ENCODE measurements around the gene C19orf12. TPM values are rescaled to one million over a fixed set of nuclear protein-coding genes. Genes with fewer than 3 reads are reported as not detected.

C19orf12 gene
- total and polyA plus RNA-seq, 5 experiments from 2014 or later, result 16.7 to 32.3 (median 23.2) TPM

DNA sequence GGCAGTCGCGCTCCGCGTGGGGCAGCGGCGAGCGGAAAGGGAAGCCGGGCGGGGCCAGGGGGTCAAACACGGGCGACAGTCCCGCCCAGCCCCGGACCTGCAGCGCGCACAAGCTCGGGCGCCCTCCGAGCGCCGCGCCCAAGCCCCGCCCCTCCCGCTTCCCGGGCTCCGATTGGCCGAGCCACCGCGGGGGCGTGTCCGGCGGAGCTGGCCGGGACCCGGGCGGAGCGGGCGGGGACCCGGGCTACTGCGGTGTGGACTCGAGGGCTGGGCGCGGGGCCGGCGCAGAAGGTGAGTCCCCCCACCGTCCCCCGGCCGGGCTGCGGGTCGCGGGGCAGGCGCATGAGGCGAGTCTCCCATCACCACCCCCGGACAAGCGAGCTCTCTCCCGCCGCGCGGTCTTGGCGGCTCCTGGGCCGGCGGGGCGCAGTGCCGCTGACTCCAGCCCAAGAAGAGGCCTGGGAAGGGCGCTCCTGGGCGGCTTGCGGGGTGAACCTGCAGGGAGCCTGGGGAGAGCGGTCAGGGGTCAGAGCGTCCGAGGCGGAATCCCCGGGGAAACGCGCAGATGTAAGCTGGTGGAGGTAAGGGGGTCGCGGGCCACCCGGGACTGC lies 49.7 kb downstream of the C19orf12 start, which contains the start of gene PLEKHF1:
Gene PLEKHF1, plus strand, starts transcription at position 247 of the 611 bp plus-strand sequence. CDS start 8,379 bp downstream, outside the sequence.
- DNase-seq, result peak; percentile 57 to 88 (median 80)
- POLR2A ChIA-PET, result interaction anchor here (1.3 to 10.5 kb wide), 6 partner anchors 9 to 56 kb away, joined by 3 to 154 read pairs (median 56); partner anchors contain the start of genes C19orf12 and POP4
- Mint-ChIP-seq H3K9me3 (no peaks in the 10 kb centered on the region), H3K4me1 (peaks cover 27 to 74% (median 66%) of the 10 kb centered on the region in 4 donors), H3K27me3 (no peaks in the 10 kb centered on the region), H3K4me3 (peak within 1 kb of the TSS; percentile 87 to 94 (median 92)), H3K36me3 (peaks cover 0 to 4% (median 0%) of the 10 kb centered on the region in 3 donors), H3K27ac (peak within 1 kb of the TSS; percentile 89 to 99 (median 96))
- peak; percentile 67 to 74 for ATAC-seq

DNA sequence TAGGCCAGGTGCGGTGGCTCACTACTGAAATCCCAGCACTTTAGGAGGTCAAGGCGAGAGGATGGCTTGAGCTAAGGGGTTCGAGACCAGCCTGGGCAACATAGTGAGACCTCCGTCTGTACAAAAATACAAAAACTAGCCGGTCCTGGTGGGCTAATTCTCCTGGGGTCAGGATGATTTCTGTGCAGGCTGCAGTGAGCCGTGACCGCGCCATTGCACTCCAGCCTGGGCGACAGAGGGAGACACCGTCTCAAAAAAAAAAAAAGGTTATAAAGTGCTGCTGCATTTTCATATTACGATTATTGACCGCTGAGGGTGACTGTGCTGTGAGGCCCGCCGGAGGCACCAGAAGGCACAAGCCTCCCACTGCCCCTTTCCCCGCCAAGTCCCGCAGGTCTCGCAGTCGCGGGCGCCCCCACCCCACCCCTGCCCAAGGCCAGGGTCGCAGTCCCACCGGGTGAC lies 50.3 kb downstream of the C19orf12 start:
- no peak for DNase-seq
- Mint-ChIP-seq H3K27me3 (no peaks in the 10 kb centered on the region), H3K9me3 (no peaks in the 10 kb centered on the region), H3K4me3 (peak overlapping the region; percentile 72 to 94 (median 79)), H3K27ac (peak overlapping the region; percentile 75 to 92 (median 86)), H3K36me3 (peaks cover 0 to 2% (median 0%) of the 10 kb centered on the region in 3 donors), H3K4me1 (peaks cover 27 to 74% (median 65%) of the 10 kb centered on the region in 4 donors)
- peak; percentile 5 to 15 for ATAC-seq
- POLR2A ChIA-PET, result interaction anchor here (0.7 to 10.5 kb wide), 7 partner anchors 9 to 55 kb away, joined by 3 to 154 read pairs (median 26); partner anchors contain the start of genes C19orf12 and POP4

DNA sequence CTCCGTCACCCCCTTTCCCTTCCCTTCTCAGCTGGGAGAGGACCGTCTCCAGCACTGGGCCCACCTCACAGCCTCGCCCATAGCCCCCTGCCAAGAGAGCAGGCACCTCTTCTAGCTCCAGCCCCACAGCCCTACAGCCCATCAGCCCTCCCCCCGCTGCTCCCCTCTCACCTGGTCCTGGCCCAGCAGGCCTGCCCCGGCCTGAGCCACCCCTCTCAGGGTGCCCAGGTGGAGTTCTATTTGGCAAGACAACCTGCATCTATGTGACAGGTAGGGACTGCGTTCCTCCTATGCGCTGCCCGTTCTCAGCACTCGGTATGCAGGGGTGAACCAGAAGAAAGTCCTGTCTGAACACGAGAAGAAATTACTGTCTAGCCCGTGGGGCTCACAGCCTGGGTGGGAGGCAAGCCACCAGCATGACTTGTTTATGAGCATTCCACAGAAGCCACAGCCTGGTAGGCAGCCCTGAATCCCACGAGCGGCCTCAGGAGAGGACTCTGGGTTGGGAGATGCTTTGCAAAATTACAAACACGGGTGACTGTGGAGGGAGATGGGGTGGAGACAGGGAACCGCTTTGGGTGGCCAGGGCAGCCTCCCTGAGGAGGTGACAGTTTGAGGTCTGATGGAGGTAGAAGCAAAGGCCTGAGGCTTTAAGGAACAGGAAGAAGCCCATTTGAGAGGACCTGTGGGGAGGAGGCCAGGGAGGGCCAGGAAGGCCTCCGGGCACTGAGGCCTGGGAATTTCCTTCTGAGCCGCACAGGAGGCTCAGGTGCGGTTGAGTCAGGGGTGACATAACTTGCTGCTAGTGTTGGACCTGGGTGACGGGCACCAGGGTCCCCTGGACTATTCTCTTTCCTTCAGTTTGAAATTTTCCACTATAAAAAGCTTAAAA lies 51.0 kb downstream of the C19orf12 start:
- no peak for DNase-seq
- ATAC-seq, result no peak
- POLR2A ChIA-PET, result interaction anchor here (0.7 to 10.5 kb wide), 6 partner anchors 16 to 55 kb away, joined by 3 to 154 read pairs (median 45); partner anchors contain the start of genes C19orf12 and POP4
- no peaks in the 10 kb centered on the region for H3K27me3 Mint-ChIP-seq
- no peaks in the 10 kb centered on the region for H3K36me3 Mint-ChIP-seq
- peaks cover 24 to 69% (median 58%) of the 10 kb centered on the region in 4 donors for H3K4me1 Mint-ChIP-seq
- peak overlapping the region; percentile 72 to 94 (median 79) for H3K4me3 Mint-ChIP-seq
- no peaks in the 10 kb centered on the region for H3K9me3 Mint-ChIP-seq
- H3K27ac Mint-ChIP-seq, result peak overlapping the region; percentile 75 to 92 (median 86)

DNA sequence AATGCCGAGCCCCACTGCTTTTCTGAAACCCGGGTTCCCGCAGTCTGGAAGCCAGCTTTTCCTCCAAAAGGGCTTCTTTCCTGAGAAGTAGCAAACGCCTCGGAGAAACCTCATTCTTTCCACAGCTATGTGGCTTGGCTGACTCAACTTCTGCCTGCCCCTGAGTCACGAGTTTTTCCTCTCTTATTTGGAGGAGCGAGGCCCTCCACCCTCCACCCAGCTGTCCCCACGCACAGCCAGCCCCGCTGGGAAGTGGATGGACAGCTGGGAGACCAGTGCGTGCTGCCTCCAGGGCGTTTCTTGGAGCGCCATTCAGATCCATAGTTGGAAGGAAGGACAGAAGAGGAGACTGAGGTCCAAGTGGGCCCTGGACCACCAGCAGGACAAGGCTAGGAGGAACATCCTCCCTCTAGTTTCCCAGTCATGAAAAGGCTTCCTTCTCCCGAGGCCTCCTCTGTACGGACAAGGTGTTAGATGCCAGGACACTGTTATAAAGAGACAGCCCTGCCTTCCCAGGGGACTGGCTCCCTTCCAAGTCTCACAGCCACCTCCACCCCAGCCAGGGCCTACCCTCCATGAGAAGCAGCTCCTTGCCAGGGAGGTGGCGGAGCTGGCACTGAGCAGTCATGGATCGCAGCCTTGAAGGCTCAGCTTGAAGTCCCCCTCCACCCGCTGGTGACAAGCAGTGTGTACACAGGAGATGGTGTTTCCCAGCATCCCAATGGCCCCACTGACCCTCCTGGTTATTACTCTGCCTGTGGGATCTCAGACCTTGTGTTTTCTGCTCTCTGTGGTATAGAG lies 52.3 kb downstream of the C19orf12 start:
- Mint-ChIP-seq H3K4me3 (peak overlapping the region in 3 of 10 donors; percentile 6 to 48 (median 29)), H3K27ac (peak overlapping the region; percentile 14 to 90 (median 70)), H3K9me3 (no peaks in the 10 kb centered on the region), H3K27me3 (no peaks in the 10 kb centered on the region), H3K4me1 (peaks cover 24 to 56% (median 46%) of the 10 kb centered on the region in 4 donors), H3K36me3 (no peaks in the 10 kb centered on the region)
- DNase-seq, result no peak
- POLR2A ChIA-PET, result interaction anchor here (0.5 to 10.5 kb wide), 6 partner anchors 10 to 66 kb away, joined by 3 to 154 read pairs (median 16); partner anchors contain the start of gene POP4
- ATAC-seq, result no peak

DNA sequence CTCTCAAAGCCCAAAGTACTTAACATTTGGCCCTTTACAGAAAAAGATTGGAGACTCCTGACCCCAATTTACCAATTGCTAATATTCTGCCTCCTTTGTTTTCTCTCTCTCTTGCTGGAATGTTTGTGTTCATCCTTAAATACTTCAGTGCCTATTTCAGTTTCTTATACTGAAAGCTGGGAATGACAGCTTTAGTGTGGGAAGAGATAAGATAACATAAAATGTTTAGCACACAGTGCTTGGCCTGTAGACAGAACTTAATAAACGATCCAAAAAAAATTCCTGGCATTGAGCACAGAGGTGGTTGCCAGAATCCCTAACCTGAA lies 52.8 kb downstream of the C19orf12 start:
- DNase-seq (no peak), ATAC-seq (no peak)
- POLR2A ChIA-PET, result interaction anchor here (1.7 to 10.5 kb wide), 4 partner anchors 11 to 53 kb away, joined by 5 to 154 read pairs (median 84); partner anchors contain the start of gene POP4
- no peaks in the 10 kb centered on the region for H3K9me3 Mint-ChIP-seq
- H3K4me3 Mint-ChIP-seq, result peak overlapping the region in 2 of 10 donors; percentile 4 to 18
- H3K4me1 Mint-ChIP-seq, result peaks cover 24 to 51% (median 40%) of the 10 kb centered on the region in 4 donors
- H3K36me3 Mint-ChIP-seq, result no peaks in the 10 kb centered on the region
- peak overlapping the region in 9 of 10 donors; percentile 17 to 89 (median 66) for H3K27ac Mint-ChIP-seq
- H3K27me3 Mint-ChIP-seq, result no peaks in the 10 kb centered on the region

DNA sequence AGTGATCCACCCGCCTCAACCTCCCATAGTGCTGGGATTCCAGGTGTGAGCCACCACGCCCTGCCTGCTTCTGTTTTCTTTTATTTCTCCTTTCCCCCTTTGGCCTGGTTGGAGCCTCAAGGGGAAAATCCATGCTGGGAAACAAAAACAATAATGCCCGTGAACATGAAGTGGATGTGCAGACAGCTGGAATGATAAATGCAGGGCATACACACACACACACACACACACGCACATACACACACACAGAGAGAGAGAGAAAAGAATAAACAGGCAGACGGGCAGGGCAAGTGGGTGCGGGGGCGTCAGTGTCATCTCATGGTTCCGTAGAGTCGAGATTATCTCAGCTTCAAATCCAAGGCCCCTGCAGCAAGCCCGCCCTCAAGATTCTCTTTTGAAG lies 54.2 kb downstream of the C19orf12 start:
- Mint-ChIP-seq H3K27me3 (no peaks in the 10 kb centered on the region), H3K4me3 (peak overlapping the region in 9 of 10 donors; percentile 40 to 73 (median 53)), H3K36me3 (no peaks in the 10 kb centered on the region), H3K27ac (peak overlapping the region; percentile 74 to 93 (median 89)), H3K4me1 (peaks cover 18 to 44% (median 31%) of the 10 kb centered on the region in 4 donors), H3K9me3 (no peaks in the 10 kb centered on the region)
- POLR2A ChIA-PET, result interaction anchor here (0.6 to 10.5 kb wide), 7 partner anchors 12 to 280 kb away, joined by 3 to 154 read pairs (median 6); partner anchors contain the start of genes C19orf12 and POP4
- DNase-seq, result peak in 7 of 10 donors; percentile 45 to 77 (median 67)
- peak; percentile 28 to 60 for ATAC-seq

DNA sequence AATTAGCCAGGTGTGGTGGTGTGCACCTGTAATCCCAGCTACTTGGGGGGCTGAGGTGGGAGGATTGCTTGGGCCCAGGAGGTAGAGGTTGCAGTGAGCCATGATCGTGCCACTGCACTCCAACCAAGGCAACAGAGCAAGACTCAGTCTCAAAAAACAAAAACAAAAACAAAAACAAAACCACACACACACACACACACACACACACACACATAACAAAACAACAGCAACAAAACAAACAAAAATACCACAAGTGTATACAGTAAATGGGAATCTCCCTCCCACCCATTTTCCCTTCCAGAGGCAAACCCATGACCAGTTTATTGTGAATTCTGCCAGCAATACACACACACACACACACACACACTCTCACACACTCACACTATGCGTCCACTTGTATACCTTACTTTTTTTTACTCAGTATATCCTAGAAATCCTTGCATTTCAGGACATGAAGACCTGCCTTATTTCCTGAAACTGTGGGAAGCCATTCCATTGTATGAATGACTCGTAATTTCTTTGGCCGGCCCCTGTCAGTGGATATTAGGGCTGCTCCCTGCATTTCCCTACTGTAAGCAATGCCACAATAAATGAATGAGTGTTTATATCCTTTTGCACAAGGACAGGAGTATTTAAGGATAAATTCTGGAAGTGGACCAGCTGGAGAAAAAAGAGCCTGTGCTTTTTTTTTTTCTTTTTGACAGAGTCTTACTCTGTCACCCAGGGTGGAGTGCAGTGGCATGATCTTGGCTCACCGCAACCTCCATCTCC lies 56.7 kb downstream of the C19orf12 start:
- Mint-ChIP-seq H3K27ac (peak overlapping the region in 1 of 10 donors; percentile 47), H3K36me3 (peaks cover 0 to 5% (median 0%) of the 10 kb centered on the region in 3 donors), H3K9me3 (peaks cover 0 to 8% (median 0%) of the 10 kb centered on the region in 9 donors)

DNA sequence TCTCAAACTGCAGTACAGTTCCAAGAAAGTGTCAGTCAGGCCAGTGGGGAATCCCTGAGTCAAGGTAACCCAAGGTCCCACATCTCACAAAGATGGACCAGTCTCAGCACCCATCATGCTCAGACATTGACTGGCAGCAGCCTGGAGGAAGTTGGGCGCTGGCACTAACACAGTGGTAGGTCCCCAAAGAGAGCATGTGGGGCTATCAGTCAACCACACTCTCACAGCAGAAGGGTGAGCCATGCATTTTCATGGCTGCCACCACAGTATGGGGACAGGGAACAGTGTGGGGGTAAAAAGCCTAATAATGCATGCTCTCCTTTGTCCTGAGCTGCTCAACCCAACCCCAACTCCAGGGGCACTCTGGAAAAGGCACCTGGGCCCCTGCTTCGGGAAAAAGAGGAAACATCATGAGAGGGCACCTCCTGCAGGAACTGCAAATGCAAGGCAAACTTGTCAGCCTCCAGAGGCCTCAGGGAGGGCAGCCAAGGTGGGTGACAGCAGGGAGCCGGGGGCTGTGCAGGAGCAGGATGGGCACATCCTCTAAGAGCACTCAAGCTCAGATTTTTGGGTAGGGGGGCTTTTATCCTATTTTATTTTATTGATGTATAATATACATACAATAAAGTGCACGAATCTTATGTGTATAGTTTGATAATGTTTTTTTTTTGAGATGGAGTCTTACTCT lies 59.3 kb downstream of the C19orf12 start:
- Mint-ChIP-seq H3K27ac (peak overlapping the region in 2 of 10 donors; percentile 8 to 14), H3K27me3 (no peaks in the 10 kb centered on the region), H3K4me3 (no peak overlapping the region), H3K4me1 (peaks cover 5 to 20% (median 17%) of the 10 kb centered on the region in 4 donors), H3K9me3 (peaks cover 0 to 8% (median 0%) of the 10 kb centered on the region in 9 donors), H3K36me3 (peaks cover 0 to 6% (median 0%) of the 10 kb centered on the region in 3 donors)
- ATAC-seq, result no peak
- no peak for DNase-seq
- POLR2A ChIA-PET, result no interaction called here

More for the DNA sequence above, 56.7 kb downstream of the C19orf12 start:
- Mint-ChIP-seq H3K4me1 (peaks cover 15 to 34% (median 27%) of the 10 kb centered on the region in 4 donors), H3K27me3 (no peaks in the 10 kb centered on the region), H3K4me3 (no peak overlapping the region)
- no peak for ATAC-seq
- POLR2A ChIA-PET, result interaction anchor here (1.0 to 1.1 kb wide), 2 partner anchors 13 to 14 kb away, joined by 3 read pairs; no protein-coding TSS in a partner anchor
- DNase-seq, result no peak

DNA sequence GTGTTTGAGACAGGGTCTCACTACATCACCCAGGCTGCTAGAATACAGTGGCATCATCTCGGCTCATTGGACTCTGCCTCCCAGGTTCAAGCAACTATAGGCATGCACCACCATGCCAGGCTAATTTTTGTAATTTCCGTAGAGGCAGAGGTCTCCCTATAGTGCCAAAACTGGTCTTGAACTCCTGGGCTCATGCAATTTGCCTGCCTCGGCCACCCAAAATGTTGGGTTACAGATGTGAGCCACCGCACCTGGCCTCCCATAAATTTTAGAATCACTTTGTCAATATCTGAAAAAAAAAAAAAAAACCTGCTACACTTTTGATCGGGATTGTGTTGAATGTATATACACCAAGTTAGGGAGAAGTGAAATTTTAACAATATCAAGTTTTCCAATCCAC lies 61.7 kb downstream of the C19orf12 start:
- peaks cover 0 to 6% (median 0%) of the 10 kb centered on the region in 3 donors for H3K36me3 Mint-ChIP-seq
- no peak overlapping the region for H3K27ac Mint-ChIP-seq
- ATAC-seq (no peak), DNase-seq (no peak)
- POLR2A ChIA-PET, result no interaction called here
- H3K4me1 Mint-ChIP-seq, result peaks cover 0 to 11% (median 7%) of the 10 kb centered on the region in 4 donors
- peaks cover 0 to 8% (median 0%) of the 10 kb centered on the region in 9 donors for H3K9me3 Mint-ChIP-seq
- no peaks in the 10 kb centered on the region for H3K27me3 Mint-ChIP-seq
- H3K4me3 Mint-ChIP-seq, result no peak overlapping the region

DNA sequence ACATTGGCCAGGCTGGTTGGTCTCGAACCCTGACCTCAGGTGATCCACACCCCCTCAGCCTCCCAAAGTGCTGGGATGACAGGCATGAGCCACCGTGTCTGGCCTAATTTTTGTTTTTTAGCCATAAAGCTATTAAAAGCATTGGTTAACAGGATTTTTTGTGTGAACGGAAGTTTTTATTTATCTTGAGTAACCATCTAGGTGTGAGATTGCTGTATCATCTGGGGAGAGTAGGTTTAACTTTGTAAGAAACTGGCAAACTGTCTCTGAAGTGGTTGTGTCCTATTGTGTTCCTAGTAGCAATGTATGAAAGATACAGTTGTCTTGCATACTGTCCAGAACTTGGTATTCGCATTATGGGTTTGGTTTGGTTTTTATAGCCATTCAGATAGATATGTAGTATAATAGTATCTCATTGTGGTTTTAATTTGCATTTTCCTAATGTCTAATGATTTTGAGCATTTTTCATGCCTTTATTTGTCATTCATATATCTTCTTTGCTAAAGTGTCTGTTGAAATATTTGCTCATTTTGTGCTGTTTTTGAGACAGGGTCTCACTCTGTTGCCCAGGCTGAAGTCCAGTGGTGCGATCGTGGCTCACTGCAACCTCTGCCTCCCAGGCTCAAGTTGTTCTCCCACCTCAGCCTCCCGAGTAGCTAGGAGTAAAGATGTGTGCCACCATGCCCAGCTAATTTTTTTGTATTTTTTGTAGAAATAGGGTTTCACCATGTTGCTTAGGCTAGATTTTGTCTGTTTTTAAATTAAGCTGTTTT lies 63.3 kb downstream of the C19orf12 start:
- ATAC-seq (no peak), DNase-seq (no peak)
- POLR2A ChIA-PET, result no interaction called here
- Mint-ChIP-seq H3K27ac (peak overlapping the region in 2 of 10 donors; percentile 7 to 8), H3K36me3 (peaks cover 0 to 6% (median 0%) of the 10 kb centered on the region in 3 donors), H3K4me1 (peaks cover 2 to 11% (median 7%) of the 10 kb centered on the region in 4 donors), H3K9me3 (peaks cover 0 to 8% (median 0%) of the 10 kb centered on the region in 9 donors), H3K27me3 (no peaks in the 10 kb centered on the region), H3K4me3 (no peak overlapping the region)
